Neural progenitor cell (in vitro differentiated cells): ENCODE data around the gene ITCH.

ENCODE experiments used
- EZH2 ChIP-seq: fragments of 200-600 bp; sonication (generic); IDR thresholded peaks from 2 replicates; pipeline ENCODE4 v1.6.1; 2017; ENCODE audit warnings: antibody characterized with exemption, mild to moderate bottlenecking, moderate library complexity
- EZH2phosphoT487 ChIP-seq: fragments of 200-600 bp; sonication (generic); IDR thresholded peaks from 2 replicates; pipeline ENCODE4 v1.6.1; 2017; ENCODE audit warnings: antibody characterized with exemption
- TF ChIP-seq, protein P1 (sequence below): fragments of 200-600 bp; sonication (generic); IDR thresholded peaks from 2 replicates; pipeline ENCODE4 v1.5.1; 2017; ENCODE audit warnings: antibody characterized with exemption, mild to moderate bottlenecking

DNA sequence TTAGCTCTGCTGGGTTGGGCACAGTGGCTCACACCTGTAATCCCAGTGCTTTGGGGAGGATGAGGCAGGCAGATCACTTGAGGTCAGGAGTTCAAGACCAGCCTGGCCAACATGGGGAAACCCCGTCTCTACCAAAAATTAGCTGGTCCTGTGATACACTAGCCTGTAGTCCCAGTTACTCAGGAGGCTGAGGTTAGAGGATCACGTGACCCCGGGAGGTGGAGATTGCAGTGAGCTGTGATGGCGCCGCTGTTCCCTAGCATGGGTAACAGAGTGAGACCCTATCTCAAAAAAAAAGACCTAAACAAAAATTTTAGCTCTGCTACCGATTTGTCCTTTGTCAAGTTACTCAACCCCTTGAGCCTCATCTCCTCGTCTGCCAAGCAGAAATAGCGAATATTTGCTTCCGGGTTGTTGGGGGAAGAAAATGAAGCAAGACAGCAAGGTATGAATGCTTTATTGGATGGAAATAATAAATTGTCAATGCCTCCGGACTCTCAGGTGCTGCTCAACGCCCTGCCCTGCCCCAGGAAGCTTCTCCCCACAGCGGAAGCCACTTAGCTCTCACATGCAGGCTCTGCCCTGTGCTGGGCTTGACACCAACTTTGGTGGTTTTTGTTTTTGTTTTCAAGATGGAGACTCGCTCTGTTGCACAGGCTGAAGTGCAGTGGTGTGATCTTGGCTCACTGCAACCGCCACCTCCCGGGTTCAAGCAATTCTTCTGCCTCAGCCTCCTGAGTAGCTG lies 24.9 kb upstream of the ITCH start:
- no peak for TF ChIP-seq EZH2phosphoT487
- TF ChIP-seq, protein P1, sequence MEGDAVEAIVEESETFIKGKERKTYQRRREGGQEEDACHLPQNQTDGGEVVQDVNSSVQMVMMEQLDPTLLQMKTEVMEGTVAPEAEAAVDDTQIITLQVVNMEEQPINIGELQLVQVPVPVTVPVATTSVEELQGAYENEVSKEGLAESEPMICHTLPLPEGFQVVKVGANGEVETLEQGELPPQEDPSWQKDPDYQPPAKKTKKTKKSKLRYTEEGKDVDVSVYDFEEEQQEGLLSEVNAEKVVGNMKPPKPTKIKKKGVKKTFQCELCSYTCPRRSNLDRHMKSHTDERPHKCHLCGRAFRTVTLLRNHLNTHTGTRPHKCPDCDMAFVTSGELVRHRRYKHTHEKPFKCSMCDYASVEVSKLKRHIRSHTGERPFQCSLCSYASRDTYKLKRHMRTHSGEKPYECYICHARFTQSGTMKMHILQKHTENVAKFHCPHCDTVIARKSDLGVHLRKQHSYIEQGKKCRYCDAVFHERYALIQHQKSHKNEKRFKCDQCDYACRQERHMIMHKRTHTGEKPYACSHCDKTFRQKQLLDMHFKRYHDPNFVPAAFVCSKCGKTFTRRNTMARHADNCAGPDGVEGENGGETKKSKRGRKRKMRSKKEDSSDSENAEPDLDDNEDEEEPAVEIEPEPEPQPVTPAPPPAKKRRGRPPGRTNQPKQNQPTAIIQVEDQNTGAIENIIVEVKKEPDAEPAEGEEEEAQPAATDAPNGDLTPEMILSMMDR = no peak
- TF ChIP-seq EZH2 = no peak
